Caco-2 (cell line): ENCODE measurements around the gene PHACTR1. TPM values are rescaled to one million over a fixed set of nuclear protein-coding genes. Genes with fewer than 3 reads are reported as not detected.

ENCODE experiments used
- BruUV-seq: library from RNA; stranded (reverse); fragments of 400-500 nt; replicated peaks from 2 replicates; lab custom pipeline; 2021; lab: Mats Ljungman, UMichigan
- CTCF ChIA-PET: fragments of 300-600 bp; sonication (Branson Sonifier 250); formaldehyde crosslinking; loops from one replicate; lab custom pipeline; 2022; ENCODE audit warnings: antibody characterized with exemption; lab: Charles Lee
- POLR2A ChIA-PET: fragments of 300-600 bp; sonication (Branson Sonifier 250); formaldehyde crosslinking; loops from one replicate; lab custom pipeline; 2022; ENCODE audit warnings: antibody characterized with exemption; lab: Charles Lee
- DNase-seq, 2 experiments: peaks; one replicate each; pipeline versions ENCODE4 v3.0.0 to v3.0.0-alpha.2; 2020 to 2022
- H3K27me3 ChIP-seq: replicated peaks from 2 replicates; pipeline ENCODE4 v1.6.0; 2011; ENCODE audit warnings: low read length; ENCODE audit not compliant: control insufficient read depth, insufficient read depth
- H3K36me3 ChIP-seq: 2 replicates; pipeline ENCODE4 v1.5.1; 2011; ENCODE audit warnings: low read length; ENCODE audit not compliant: control insufficient read depth, insufficient read depth
- H3K4me1 ChIP-seq: fragments of 250-450 bp; sonication (Bioruptor Pico); 2 replicates; pipeline ENCODE4 v1.5.1; 2020; ENCODE audit warnings: mild to moderate bottlenecking
- H3K4me3 ChIP-seq: 2 replicates; pipeline ENCODE4 v1.5.1; 2011; ENCODE audit warnings: low read depth, mild to moderate bottlenecking, control low read depth, low read length
- H3K9me3 ChIP-seq: fragments of 250-450 bp; sonication (Bioruptor Pico); 2 replicates; pipeline ENCODE4 v1.5.1; 2020; ENCODE audit warnings: mild to moderate bottlenecking, moderate library complexity
- H3K27ac Mint-ChIP-seq: one replicate; pipeline ENCODE4 v1.8.0; 2022; ENCODE audit warnings: mixed read lengths; ENCODE audit not compliant: unreplicated experiment
- H3K27me3 Mint-ChIP-seq: one replicate; pipeline ENCODE4 v1.8.0; 2022; ENCODE audit warnings: mixed read lengths; ENCODE audit not compliant: insufficient read depth, unreplicated experiment
- H3K36me3 Mint-ChIP-seq: one replicate; pipeline ENCODE4 v1.8.0; 2022; ENCODE audit warnings: mild to moderate bottlenecking, mixed read lengths; ENCODE audit not compliant: insufficient read depth, unreplicated experiment
- H3K4me1 Mint-ChIP-seq: one replicate; pipeline ENCODE4 v1.8.0; 2022; ENCODE audit warnings: low read depth, mixed read lengths; ENCODE audit not compliant: unreplicated experiment
- H3K4me3 Mint-ChIP-seq: one replicate; pipeline ENCODE4 v1.8.0; 2022; ENCODE audit warnings: mild to moderate bottlenecking, moderate library complexity, mixed read lengths; ENCODE audit not compliant: unreplicated experiment
- H3K9me3 Mint-ChIP-seq: one replicate; pipeline ENCODE4 v1.8.0; 2022; ENCODE audit warnings: mixed read lengths; ENCODE audit not compliant: unreplicated experiment
- CTCF ChIP-seq, 2 experiments: fragments of 200-600 bp in 1 of 2; IDR thresholded peaks; 1 replicate in 1 of 2; 2 replicates in 1 of 2; pipeline versions ENCODE4 v1.5.1 to v1.8.0; 2011 to 2022; ENCODE audit warnings: antibody characterized with exemption in 1 of 2, control low read depth in 1 of 2, inconsistent platforms in 1 of 2, low read depth in 1 of 2, low read length in 1 of 2, mild to moderate bottlenecking in 1 of 2, moderate library complexity in 1 of 2; ENCODE audit not compliant: insufficient read depth in 1 of 2, severe bottlenecking in 1 of 2, unreplicated experiment in 1 of 2
- intact Hi-C: fragments of 100-400 bp; cut with micrococcal nuclease; formaldehyde crosslinking; loops from one replicate; pipeline ENCODE4 v1.10.0; 2022; ENCODE audit not compliant: unreplicated experiment
- total RNA-seq: library from RNA; stranded (reverse); gene quantifications from 2 replicates; pipeline ENCODE4 v1.2.3, GENCODE V29; 2022

The PHACTR1 gene
- total RNA-seq, 1 experiment from 2014 or later: 0.41 TPM

- no peaks in the 10 kb centered on the region for H3K4me1 ChIP-seq
- intact Hi-C loops: no loop called here
- no peak for TF ChIP-seq CTCF (IDR thresholded peaks at IDR 0.05; ENCODE audit: insufficient read depth in 1 of 2, low read depth in 1 of 2, low read length in 1 of 2, severe bottlenecking in 1 of 2, unreplicated experiment in 1 of 2)
- H3K9me3 Mint-ChIP-seq: no peaks in the 10 kb centered on the region
- no peaks in the 10 kb centered on the region; the same call in 1 of the 2 replicates for H3K27me3 ChIP-seq
- H3K4me3 ChIP-seq: no peak overlapping the region
- DNase-seq: no peak
- no peaks in the 10 kb centered on the region for H3K36me3 Mint-ChIP-seq
- no peaks in the 10 kb centered on the region for H3K36me3 ChIP-seq
- no peak overlapping the region for H3K27ac Mint-ChIP-seq
- ChIA-PET POLR2A (no interaction called here), CTCF (no interaction called here)
- H3K4me3 Mint-ChIP-seq: no peak overlapping the region
- no TSS peak for BruUV-seq
- H3K4me1 Mint-ChIP-seq: no peaks in the 10 kb centered on the region
- H3K27me3 Mint-ChIP-seq: no peaks in the 10 kb centered on the region
- H3K9me3 ChIP-seq: no peaks in the 10 kb centered on the region
These were observed 426.0 kb downstream of the PHACTR1 start for GRCh38 chr6:13142611-13143010.

DNA sequence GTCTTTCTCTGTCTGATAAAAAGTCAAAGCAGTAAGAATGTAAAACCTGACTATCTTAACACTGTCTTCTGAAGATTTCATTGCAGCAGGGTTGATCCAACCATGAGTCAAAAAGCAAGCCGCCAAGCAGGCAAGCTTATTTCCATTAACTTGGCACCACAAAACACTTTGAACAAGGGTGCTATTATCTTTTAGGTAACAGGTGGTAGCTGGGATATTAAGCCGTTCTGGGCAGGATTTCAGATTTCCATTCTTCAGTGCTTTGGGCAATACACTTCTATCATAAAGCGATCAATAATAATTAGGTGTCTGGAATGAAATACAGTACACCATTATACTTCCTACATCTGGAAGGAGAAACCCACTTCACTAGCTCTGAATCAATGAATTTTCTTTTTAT is 429.9 kb downstream of the PHACTR1 start:
- H3K36me3 ChIP-seq: no peaks in the 10 kb centered on the region
- H3K9me3 ChIP-seq: no peaks in the 10 kb centered on the region
- H3K4me3 ChIP-seq: no peak overlapping the region
- ChIA-PET POLR2A (no interaction called here), CTCF (no interaction called here)
- Mint-ChIP-seq H3K9me3 (no peaks in the 10 kb centered on the region), H3K27me3 (peaks cover 2% of the 10 kb centered on the region), H3K27ac (no peak overlapping the region), H3K36me3 (no peaks in the 10 kb centered on the region), H3K4me1 (no peaks in the 10 kb centered on the region), H3K4me3 (no peak overlapping the region)
- TF ChIP-seq CTCF (IDR thresholded peaks at IDR 0.05; ENCODE audit: insufficient read depth in 1 of 2, low read depth in 1 of 2, low read length in 1 of 2, severe bottlenecking in 1 of 2, unreplicated experiment in 1 of 2): no peak
- intact Hi-C loops: no loop called here
- BruUV-seq: no TSS peak
- H3K27me3 ChIP-seq: no peaks in the 10 kb centered on the region
- no peaks in the 10 kb centered on the region for H3K4me1 ChIP-seq
- no peak for DNase-seq

DNA sequence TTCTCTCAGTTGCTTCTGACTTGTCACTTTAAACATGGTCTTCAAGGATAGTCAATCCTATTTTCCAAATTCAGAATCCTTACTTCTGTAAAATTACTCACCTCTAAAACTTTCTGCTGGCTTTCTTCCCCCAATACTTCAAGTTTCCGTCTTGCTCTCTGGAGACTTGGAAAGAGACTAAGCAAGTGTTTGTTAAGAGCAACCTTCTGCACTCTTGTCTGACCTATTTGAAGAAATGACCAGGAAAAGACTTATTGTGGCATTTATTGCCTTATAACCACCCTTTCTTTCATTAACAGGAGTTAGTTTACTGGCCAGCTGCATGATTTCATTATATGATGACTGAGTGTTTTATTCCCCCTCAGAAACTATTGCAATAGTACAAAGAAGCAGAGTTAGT is 430.8 kb downstream of the PHACTR1 start:
- no peaks in the 10 kb centered on the region for H3K36me3 ChIP-seq
- no TSS peak for BruUV-seq
- no peaks in the 10 kb centered on the region for H3K27me3 ChIP-seq
- no peaks in the 10 kb centered on the region for H3K36me3 Mint-ChIP-seq
- H3K4me3 Mint-ChIP-seq: no peak overlapping the region
- no peak overlapping the region for H3K4me3 ChIP-seq
- no peak for TF ChIP-seq CTCF (IDR thresholded peaks at IDR 0.05; ENCODE audit: insufficient read depth in 1 of 2, low read depth in 1 of 2, low read length in 1 of 2, severe bottlenecking in 1 of 2, unreplicated experiment in 1 of 2)
- no peak overlapping the region for H3K27ac Mint-ChIP-seq
- no peaks in the 10 kb centered on the region for H3K9me3 ChIP-seq
- no peaks in the 10 kb centered on the region for H3K4me1 Mint-ChIP-seq
- intact Hi-C loops: no loop called here
- no peaks in the 10 kb centered on the region for H3K9me3 Mint-ChIP-seq
- no peak for DNase-seq
- ChIA-PET CTCF (no interaction called here), POLR2A (no interaction called here)
- no peaks in the 10 kb centered on the region for H3K4me1 ChIP-seq
- peaks cover 4% of the 10 kb centered on the region for H3K27me3 Mint-ChIP-seq
